Measurements from ENCODE around the gene RNF187.

RNF187 gene

GRCh38 chr1:228448372-228448771 lies 38.8 kb upstream of the RNF187 start (continued):
- no peak for TF ChIP-seq GLIS3 (CRISPR knock-in tag; IDR thresholded peaks at IDR 0.05)

GRCh38 chr1:228450200-228450599 lies 37.0 kb upstream of the RNF187 start:
- ATAC-seq: no peak
- TF ChIP-seq PPARA (CRISPR knock-in tag; IDR thresholded peaks at IDR 0.05; ENCODE audit: borderline replicate concordance): no peak

- ATAC-seq: no peak
- TF ChIP-seq GLIS3 (CRISPR knock-in tag; IDR thresholded peaks at IDR 0.05): no peak
- TF ChIP-seq OSR1 (CRISPR knock-in tag; IDR thresholded peaks at IDR 0.05): no peak
- no peak for TF ChIP-seq ZNF70 (CRISPR knock-in tag; IDR thresholded peaks at IDR 0.05)
- TF ChIP-seq PPARA (CRISPR knock-in tag; IDR thresholded peaks at IDR 0.05; ENCODE audit: borderline replicate concordance): no peak
- TF ChIP-seq PATZ1 (CRISPR knock-in tag; IDR thresholded peaks at IDR 0.05; ENCODE audit: borderline replicate concordance): no peak
- TF ChIP-seq ISL1 (CRISPR knock-in tag; IDR thresholded peaks at IDR 0.05): no peak
- TF ChIP-seq TOX (CRISPR knock-in tag; IDR thresholded peaks at IDR 0.05; ENCODE audit: borderline replicate concordance): no peak
- no peak for TF ChIP-seq TCF4 (CRISPR knock-in tag; IDR thresholded peaks at IDR 0.05; ENCODE audit: borderline replicate concordance)
- TF ChIP-seq ZNF8 (CRISPR knock-in tag; IDR thresholded peaks at IDR 0.05): no peak
- TF ChIP-seq ESRRG (CRISPR knock-in tag; IDR thresholded peaks at IDR 0.05): no peak
- no peak for TF ChIP-seq CSDC2 (CRISPR knock-in tag; IDR thresholded peaks at IDR 0.05)
- TF ChIP-seq ZFP3 (CRISPR knock-in tag; IDR thresholded peaks at IDR 0.05): no peak
Measured at GRCh38 chr1:228452194-228453021, 34.8 kb upstream of the RNF187 start.

GRCh38 chr1:228453022-228453560 lies 34.1 kb upstream of the RNF187 start:
- no peak for TF ChIP-seq ZNF70 (CRISPR knock-in tag; IDR thresholded peaks at IDR 0.05)
- TF ChIP-seq TCF4 (CRISPR knock-in tag; IDR thresholded peaks at IDR 0.05; ENCODE audit: borderline replicate concordance): no peak
- TF ChIP-seq SNAI2 (CRISPR knock-in tag; IDR thresholded peaks at IDR 0.05): no peak
- no peak for TF ChIP-seq CSDC2 (CRISPR knock-in tag; IDR thresholded peaks at IDR 0.05)
- no peak for TF ChIP-seq BACH2 (CRISPR knock-in tag; IDR thresholded peaks at IDR 0.05; ENCODE audit: borderline replicate concordance)
- no peak for TF ChIP-seq ZNF8 (CRISPR knock-in tag; IDR thresholded peaks at IDR 0.05)
- TF ChIP-seq TOX (CRISPR knock-in tag; IDR thresholded peaks at IDR 0.05; ENCODE audit: borderline replicate concordance): no peak
- TF ChIP-seq ISL1 (CRISPR knock-in tag; IDR thresholded peaks at IDR 0.05): no peak
- no peak for TF ChIP-seq POU6F1 (CRISPR knock-in tag; IDR thresholded peaks at IDR 0.05; ENCODE audit: borderline replicate concordance, low read depth)
- TF ChIP-seq PPARA (CRISPR knock-in tag; IDR thresholded peaks at IDR 0.05; ENCODE audit: borderline replicate concordance): no peak
- TF ChIP-seq OSR1 (CRISPR knock-in tag; IDR thresholded peaks at IDR 0.05): no peak
- no peak for TF ChIP-seq PATZ1 (CRISPR knock-in tag; IDR thresholded peaks at IDR 0.05; ENCODE audit: borderline replicate concordance)
- no peak for ATAC-seq

- TF ChIP-seq ZC3H10 (CRISPR knock-in tag; IDR thresholded peaks at IDR 0.05): no peak
- TF ChIP-seq CSDC2 (CRISPR knock-in tag; IDR thresholded peaks at IDR 0.05): no peak
- no peak for TF ChIP-seq PPARA (CRISPR knock-in tag; IDR thresholded peaks at IDR 0.05; ENCODE audit: borderline replicate concordance)
- no peak for ATAC-seq
Measured at GRCh38 chr1:228453614-228454013, 33.6 kb upstream of the RNF187 start.

- no peak for TF ChIP-seq TOX (CRISPR knock-in tag; IDR thresholded peaks at IDR 0.05; ENCODE audit: borderline replicate concordance)
- no peak for TF ChIP-seq ZFP3 (CRISPR knock-in tag; IDR thresholded peaks at IDR 0.05)
- no peak for TF ChIP-seq ZNF8 (CRISPR knock-in tag; IDR thresholded peaks at IDR 0.05)
- no peak for TF ChIP-seq SNAI2 (CRISPR knock-in tag; IDR thresholded peaks at IDR 0.05)
- ATAC-seq: no peak
Measured at GRCh38 chr1:228454238-228454637, 32.9 kb upstream of the RNF187 start.

Data from SK-N-SH treated with all-trans-retinoic acid at 6 μM for 48 hours (cell line).